Raji (cell line): ENCODE measurements around the gene SP5.

Experiments used
- POLR2A ChIP-seq: IDR thresholded peaks from 2 replicates; pipeline ENCODE4 v1.6.1; 2011; ENCODE audit warnings: low read depth, low read length, control low read depth; ENCODE audit not compliant: insufficient read depth

SP5 gene

DNA sequence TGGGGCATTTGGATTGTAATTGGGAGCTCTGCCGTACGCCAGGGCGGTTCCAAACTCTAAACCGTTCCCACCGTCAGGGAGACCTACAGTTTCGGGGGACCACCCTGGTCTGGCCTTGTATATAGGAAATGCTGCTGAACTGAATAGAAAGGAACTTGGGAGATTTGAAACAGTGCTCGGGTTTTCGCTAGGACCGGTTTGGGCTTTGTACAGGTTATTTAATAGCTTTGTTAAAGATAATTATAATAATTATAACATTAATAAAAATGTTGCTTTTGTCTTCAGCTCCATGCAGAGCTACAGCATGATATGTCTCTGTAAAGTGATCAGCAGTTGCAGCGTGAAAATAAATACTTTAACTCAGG is 2.4 kb downstream of the SP5 start:
- TF ChIP-seq POLR2A: no peak

DNA sequence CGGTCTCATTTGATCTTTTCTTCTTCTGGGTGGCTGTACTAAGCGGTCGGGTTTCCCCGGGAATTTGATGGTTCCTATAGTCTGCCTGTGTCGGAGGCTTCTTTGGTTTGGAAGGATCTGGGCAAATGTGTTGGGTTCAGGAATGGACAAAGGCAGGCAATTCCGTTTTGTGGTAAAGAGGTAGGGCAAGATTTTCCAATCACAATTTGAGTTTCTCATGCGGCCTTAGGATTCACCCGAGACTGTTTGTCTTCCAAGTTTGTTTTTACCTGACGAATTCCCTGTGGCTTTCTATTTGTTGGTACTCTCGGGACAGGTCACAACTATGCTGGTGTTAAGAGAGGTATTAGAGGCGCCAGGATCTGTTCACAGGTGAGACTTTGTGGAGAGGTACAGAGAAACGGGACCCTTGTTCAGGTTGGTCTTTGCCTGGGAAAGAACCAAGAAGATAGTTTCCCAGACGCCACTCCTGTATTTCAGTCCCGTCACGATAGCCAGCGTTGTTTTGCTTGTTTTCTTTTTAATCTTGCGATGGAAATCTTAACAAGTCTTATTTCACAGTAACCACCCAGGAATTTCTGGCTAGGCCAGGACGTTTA is 3.0 kb downstream of the SP5 start:
- no peak for TF ChIP-seq POLR2A

DNA sequence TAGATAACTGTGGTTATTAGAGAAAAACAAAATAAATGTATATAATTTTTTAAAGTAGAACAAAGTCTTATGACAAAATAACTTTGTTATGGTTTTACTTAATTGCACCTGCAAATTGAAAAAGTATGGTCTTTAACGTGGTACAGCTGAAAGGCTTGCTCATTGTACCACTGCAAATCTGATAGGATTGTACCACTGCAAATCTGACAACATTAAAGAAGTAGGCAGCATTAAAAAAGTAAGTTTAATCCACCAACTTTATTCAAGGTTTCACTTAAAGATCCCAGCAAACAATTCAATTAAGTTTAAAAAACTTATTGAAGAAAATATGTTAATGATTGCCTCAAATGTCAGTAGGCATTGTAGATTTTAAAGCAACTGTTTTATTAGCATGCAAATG is 4.7 kb downstream of the SP5 start:
- no peak for TF ChIP-seq POLR2A

DNA sequence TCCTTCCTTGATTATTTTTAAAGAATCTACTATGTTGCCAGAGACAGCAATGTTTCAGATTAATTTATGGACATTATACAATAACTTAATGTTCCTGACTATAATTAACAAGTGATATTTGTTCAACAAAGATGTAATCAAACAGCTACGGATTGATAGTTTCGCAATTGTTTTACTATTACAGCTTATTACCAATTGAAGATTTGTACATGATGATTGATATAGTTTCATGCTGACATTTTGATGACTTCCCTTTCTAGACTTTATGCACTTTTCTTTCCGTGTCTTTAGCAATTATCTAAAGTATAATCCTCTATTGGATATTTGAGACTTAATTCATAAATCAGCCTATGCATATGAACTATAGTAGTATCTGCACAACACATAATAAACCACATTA is 6.5 kb downstream of the SP5 start:
- TF ChIP-seq POLR2A: no peak

DNA sequence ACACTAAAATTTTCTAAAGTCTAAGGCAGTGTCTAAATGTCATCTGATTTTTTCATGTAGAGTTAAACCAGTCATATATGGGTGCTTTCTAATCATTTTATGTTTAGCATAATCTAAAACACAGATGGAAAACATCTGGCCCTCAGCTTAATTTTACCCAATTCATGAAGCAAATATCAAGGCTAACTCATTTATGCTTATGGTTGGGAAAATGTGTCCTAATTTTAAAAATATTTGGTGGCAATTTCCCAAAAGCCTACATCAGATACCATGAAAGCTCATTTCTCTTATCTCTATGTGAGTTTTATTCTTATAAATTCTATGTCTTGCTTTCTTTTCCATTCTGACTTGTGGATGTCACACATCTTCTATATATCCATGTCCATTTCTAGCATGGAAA is 7.2 kb downstream of the SP5 start:
- no peak for TF ChIP-seq POLR2A

DNA sequence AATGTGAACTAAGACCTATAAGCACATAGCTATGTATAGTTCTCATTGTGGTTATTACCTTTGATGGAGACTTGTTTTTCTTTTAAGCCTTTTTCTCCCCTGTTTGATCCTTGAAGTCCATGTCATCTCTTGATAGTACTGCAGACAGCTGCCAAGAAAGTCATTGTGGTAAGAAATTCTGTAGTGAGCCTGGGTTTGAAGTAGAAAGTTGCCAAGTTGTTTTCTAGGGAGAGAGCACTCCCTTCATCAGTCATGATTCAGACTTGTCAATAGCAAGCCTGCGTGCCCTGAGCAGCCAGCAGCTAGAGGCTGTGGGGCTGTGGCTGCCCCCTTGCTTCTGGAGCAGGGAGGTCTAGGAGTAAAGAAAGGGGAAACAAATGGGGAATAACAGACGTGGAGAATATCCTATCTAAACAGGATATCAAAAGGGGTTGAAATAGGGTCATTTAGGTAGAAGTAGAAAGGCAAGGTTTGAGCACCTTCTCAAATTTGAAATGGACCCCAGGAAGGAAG is 8.4 kb downstream of the SP5 start:
- no peak for TF ChIP-seq POLR2A

DNA sequence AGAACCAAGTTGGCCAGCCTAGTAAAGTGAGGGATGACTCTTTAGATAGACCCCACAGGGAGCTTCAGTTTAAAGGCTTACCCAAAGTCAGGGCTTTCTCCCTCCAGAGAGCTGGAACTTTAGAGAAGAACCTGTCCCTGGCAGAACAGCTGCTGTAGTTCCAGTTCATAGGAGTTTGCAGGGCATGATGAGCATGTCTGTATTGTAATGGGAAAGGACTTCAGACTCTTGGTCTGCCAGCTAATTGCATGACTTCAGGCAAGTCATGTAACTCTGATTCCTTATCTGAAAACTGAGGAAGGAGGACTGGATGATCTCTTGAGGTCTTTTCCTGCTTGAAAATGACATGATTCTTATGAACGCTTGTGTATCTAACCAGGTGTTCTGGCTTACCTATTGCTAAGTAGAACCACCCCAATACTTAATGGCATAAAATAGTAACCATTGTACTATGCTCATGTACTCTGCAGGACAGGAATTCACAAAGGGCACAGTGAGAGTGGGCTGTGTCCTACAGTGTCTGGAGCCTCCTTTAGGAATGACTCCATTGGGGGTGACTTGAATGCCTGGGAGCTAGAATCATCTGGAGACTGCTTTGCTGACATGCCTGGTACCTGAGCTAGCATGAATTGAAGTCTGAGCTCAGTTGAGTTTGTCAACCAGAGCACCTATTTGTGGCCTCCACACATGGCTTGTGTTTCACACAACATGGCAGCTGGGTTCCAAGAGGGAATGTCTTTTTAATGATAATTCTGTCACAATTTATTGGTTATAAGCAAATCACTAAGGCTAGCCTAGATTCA is 18.9 kb downstream of the SP5 start:
- no peak for TF ChIP-seq POLR2A

DNA sequence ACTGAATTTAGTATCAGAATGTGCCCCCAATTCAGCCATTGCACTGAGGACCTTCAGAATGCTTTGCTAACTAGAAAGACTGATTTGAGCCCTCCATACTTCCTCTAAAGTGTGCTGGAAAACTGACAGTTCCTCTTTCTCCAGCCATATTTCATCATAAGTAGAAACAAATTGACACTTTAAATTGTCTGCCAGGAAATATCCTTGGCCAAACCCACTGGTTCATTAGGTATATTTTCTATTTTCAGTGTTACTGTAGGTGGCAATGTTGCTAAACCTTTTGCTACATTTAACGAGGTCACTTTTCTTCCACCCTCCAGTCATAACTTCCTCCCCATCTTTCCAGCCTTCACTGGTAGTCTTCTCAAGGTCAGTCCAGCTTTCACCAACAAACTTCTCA is 21.5 kb downstream of the SP5 start:
- TF ChIP-seq POLR2A: no peak

DNA sequence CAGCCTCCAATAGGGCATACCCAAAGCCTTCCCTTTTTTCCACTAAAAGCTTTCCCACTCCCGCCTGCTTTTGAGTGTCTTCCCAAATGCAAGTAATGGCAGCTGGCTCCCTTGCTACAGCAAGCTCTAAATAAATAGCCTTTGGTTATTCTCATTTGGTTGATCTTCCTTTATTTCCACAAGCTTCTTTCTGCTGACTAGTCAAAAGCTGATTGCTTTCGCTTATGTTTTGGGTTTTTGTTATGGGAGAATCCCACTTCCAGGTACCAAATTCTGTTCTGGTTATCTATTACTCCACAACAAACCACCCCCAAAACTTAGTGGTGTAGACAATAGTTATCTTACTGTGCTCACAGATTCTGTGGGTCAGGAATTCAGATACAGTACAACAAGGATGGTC is 22.3 kb downstream of the SP5 start:
- no peak for TF ChIP-seq POLR2A

DNA sequence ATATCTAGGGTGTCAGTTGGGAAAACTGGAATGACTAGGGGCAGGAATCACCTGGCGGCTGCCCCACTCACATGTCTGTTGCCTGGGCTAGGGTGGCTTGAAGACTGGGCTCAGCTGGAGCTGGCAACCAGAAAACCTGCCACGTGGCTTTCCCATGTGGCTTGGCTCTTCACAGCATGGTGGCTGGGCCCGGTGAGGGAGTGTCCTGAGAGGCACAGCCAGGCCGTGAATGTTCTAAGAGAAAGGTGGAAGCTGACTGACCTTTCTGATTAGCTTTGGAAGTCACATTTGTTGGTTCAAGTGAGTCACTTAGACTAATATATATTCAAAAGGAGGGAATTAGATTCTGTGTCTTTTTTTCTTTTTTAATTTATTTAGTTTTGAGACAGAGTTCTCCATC is 22.7 kb downstream of the SP5 start:
- TF ChIP-seq POLR2A: no peak

DNA sequence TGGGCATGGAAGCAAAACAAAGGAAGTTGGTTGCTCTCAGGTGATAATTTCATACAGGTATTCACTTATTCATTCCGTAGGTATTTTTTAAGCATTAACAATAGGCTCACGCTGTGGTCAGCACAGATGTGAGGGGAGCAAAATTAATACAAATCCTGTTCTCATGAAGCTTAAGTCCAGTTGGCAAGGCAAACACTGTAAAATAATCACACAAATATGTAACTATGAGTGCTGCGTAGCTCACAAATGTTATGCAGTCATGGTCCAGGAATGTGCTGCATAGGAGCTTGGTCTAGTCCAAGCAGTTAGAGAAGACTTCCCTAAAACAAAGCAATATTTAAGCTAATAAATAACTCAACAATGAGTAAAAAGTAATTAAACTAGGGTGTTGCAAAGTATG is 23.9 kb downstream of the SP5 start:
- no peak for TF ChIP-seq POLR2A

DNA sequence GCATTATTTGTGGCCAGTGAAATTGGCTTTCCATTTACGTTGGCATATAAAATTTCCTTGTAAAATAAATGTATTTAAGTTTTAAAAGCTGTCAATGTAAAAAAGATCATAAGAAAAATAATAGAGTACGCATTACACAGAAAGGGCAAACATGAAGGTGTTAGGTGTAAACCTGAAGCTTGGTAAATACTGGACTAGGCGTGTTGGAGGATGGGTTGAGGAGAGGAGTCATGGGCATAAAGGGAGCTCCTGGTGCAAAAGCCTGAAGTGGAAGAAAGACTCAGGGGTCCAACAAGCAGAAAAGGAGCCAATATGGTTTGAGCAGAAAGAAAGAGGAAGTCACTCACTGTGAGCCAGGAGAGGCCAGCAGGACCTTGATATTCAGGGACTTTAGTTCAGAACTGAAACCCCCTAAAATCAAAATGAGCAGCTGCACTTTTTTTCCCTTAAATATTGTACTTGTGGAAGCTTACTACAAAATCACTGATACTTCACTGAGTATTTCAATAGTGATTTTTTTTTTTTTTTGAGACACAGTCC is 24.4 kb downstream of the SP5 start:
- no peak for TF ChIP-seq POLR2A

DNA sequence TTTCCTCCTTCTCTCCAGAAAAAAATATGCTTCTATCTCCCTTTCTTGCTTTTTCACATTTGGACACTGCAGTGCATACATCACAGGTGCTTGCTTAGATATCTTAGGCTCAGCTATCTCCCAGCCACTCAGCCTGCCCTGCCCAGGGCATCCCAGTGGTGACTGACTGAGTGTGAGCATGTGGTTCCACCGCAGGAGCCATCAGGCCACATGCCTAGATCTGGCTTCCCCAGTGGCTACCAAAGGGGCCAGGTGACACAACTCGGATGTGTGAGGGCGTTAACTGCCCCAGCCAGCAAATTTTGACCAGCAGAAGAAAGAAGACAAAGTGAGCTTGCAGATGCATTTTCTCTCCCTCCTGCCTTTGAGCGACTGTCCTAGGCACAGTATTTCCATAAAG is 25.5 kb downstream of the SP5 start:
- no peak for TF ChIP-seq POLR2A

DNA sequence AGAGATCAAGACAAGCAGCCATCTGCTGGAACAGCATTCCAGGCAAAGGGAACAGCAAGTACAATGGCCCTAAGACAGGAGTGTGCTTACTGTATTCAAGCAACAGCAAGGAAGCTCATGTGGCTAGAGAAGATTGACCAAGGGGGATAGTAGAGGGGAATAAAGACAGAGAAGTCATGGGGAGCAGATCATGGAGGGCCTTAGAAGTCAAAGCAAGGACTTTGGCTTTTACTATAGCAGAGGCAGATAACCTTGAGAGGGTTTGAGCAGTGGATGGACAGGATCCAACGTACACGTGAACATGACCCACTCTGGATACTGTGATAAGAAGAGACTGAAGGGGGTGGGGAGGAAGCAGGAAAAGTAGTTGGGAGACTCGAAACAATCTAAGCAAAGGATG is 26.9 kb downstream of the SP5 start:
- no peak for TF ChIP-seq POLR2A

DNA sequence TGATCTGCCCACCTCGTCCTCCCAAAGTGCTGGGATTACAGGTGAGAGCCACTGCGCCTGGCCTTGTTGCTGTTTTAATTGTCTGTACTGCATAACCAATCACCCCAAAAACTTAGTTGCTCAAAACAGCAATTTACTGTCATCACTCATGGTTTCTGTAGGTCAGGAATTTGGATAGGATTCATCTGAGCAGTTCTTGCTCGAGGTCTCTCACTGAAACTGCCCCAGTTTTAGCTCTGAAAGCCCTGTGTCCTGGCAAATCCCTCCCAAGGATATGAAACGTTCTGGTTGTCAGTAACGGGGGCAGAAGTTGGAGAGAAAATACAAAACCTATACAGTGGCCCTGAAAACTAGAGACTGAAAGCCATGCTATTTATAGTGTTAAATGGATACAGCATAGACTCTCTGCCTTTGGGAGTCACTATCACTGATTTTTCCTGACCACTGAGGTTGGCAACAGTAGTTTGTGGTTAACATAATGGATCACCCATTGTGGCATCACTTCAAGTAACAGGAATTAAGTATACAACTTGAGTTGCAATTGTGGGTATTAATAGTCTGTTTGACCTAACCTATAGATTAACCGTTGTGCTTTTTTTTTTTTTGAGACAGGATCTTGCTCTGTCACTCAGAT is 27.9 kb downstream of the SP5 start:
- TF ChIP-seq POLR2A: no peak

DNA sequence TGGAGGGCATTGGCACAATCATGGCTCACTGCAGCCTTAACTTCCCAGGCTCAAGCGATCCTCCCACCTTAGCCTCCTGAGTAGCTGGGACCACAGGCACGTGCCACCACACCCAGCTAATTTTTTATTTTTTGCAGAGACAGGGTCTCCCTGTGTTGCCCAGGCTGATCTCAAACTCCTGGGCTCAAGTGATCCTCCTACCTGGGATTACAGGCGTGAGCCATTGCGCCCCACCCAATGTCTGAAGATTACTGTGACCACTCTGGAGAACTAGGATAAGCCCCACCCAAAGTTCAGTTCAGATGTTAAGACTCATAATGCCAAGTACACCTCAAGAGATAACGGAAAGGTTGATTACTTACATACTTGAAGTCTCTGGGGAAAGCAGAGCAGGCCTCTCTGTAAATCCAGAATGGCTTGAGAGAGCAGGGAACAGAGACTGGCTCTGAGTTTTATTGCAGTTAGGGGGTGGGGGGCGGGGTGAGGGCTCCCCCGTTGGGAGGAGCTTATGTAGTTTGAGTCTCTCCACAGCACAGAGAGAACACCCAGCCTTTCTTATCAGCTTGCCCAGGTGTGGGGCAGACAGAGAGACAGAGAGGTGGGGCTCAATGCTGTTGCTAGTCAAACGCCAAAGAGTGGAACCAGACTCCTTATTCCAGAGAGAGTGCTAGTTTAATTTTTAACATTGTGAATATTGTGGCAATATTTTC is 28.5 kb downstream of the SP5 start:
- TF ChIP-seq POLR2A: no peak
